H1 (cell line): ENCODE results near the gene MEF2A. TPM values are rescaled to one million over a fixed set of nuclear protein-coding genes. Genes with fewer than 3 reads are reported as not detected.

Experiments
- CTCF ChIA-PET: fragments of 300-600 bp; sonication (Branson Sonifier 250); formaldehyde crosslinking; loops from one replicate; lab custom pipeline; 2021; ENCODE audit not compliant: partially characterized antibody; lab: Charles Lee
- POLR2A ChIA-PET: fragments of 300-600 bp; sonication (Branson Sonifier 250); formaldehyde crosslinking; loops from one replicate; lab custom pipeline; 2021; ENCODE audit warnings: inconsistent platforms; ENCODE audit not compliant: partially characterized antibody; lab: Charles Lee
- DNase-seq, 2 experiments: peaks; one replicate each; pipeline versions ENCODE4 v3.0.0 to v3.0.0-alpha.2; 2010 to 2022; ENCODE audit warnings: low spot score in 2 of 2, low read depth in 1 of 2, mixed read lengths in 1 of 2
- FAIRE-seq: peaks from 2 replicates; lab custom pipeline; 2011; peaks lifted over from hg19 to GRCh38; lab: Jason Lieb, UNC
- H2AFZ ChIP-seq: 2 replicates; pipeline ENCODE4 v1.8.1; 2012; ENCODE audit warnings: low read length, inconsistent platforms
- H2AK5ac ChIP-seq: 2 replicates; pipeline ENCODE4 v1.6.1; 2013; ENCODE audit warnings: low read depth, low read length
- H2BK120ac ChIP-seq: replicated peaks from 2 replicates; pipeline ENCODE3; 2013; ENCODE audit warnings: low read depth, low read length, inconsistent platforms
- H2BK12ac ChIP-seq: 2 replicates; pipeline ENCODE4 v1.6.1; 2013; ENCODE audit warnings: low read depth, low read length
- H2BK15ac ChIP-seq: 2 replicates; pipeline ENCODE4 v1.6.1; 2013; ENCODE audit warnings: low read length
- H2BK20ac ChIP-seq: 2 replicates; pipeline ENCODE4 v1.6.1; 2013; ENCODE audit warnings: low read length
- H2BK5ac ChIP-seq: 2 replicates; pipeline ENCODE4 v1.6.1; 2013; ENCODE audit warnings: low read depth, low read length
- H3K14ac ChIP-seq: 2 replicates; pipeline ENCODE4 v1.6.1; 2013; ENCODE audit warnings: inconsistent platforms; ENCODE audit not compliant: insufficient read length
- H3K18ac ChIP-seq: 2 replicates; pipeline ENCODE4 v1.6.1; 2013; ENCODE audit warnings: low read length; ENCODE audit errors: extremely low read depth
- H3K23ac ChIP-seq: 2 replicates; pipeline ENCODE4 v1.6.1; 2013; ENCODE audit warnings: inconsistent platforms; ENCODE audit not compliant: insufficient read length
- H3K23me2 ChIP-seq: 2 replicates; pipeline ENCODE4 v1.6.1; 2013; ENCODE audit warnings: low read depth, low read length
- H3K27ac ChIP-seq: 2 replicates; pipeline ENCODE4 v1.6.1; 2011; ENCODE audit warnings: low read depth, low read length, inconsistent platforms
- H3K27me3 ChIP-seq, 4 experiments: replicated peaks in 1 of 4; 1 replicate in 1 of 4; 2 replicates in 3 of 4; pipeline versions ENCODE4 v1.6.1 to v1.8.1; 2011 to 2013; ENCODE audit warnings: low read length in 3 of 4, mild to moderate bottlenecking in 3 of 4, inconsistent platforms in 2 of 4, mixed read lengths in 2 of 4, moderate library complexity in 1 of 4; ENCODE audit not compliant: control insufficient read depth in 3 of 4, insufficient read depth in 3 of 4; ENCODE audit errors: extremely low read depth in 1 of 4
- H3K36me3 ChIP-seq, 4 experiments: 2 replicates each; pipeline versions ENCODE4 v1.6.1 to v1.8.1; 2011 to 2013; ENCODE audit warnings: mild to moderate bottlenecking in 4 of 4, low read length in 3 of 4, moderate library complexity in 2 of 4, control low read depth in 1 of 4, inconsistent platforms in 1 of 4; ENCODE audit not compliant: insufficient read depth in 4 of 4, control insufficient read depth in 2 of 4
- H3K4ac ChIP-seq: replicated peaks from 2 replicates; pipeline ENCODE3; 2013; ENCODE audit warnings: low read length, low read depth, mixed read lengths, inconsistent platforms; ENCODE audit not compliant: insufficient read length
- H3K4me1 ChIP-seq, 4 experiments: replicated peaks in 1 of 4; 1 replicate in 1 of 4; 2 replicates in 3 of 4; pipeline versions ENCODE4 v1.6.1 to v1.8.1; 2011 to 2013; ENCODE audit warnings: low read length in 3 of 4, inconsistent platforms in 2 of 4, mixed read lengths in 1 of 4; ENCODE audit not compliant: insufficient read depth in 4 of 4, control insufficient read depth in 3 of 4
- H3K4me2 ChIP-seq, 2 experiments: 2 replicates each; pipeline versions ENCODE4 v1.6.1 to v1.8.1; 2011 to 2013; ENCODE audit warnings: low read depth in 2 of 2, low read length in 2 of 2, control low read depth in 1 of 2, inconsistent platforms in 1 of 2, mild to moderate bottlenecking in 1 of 2; ENCODE audit not compliant: insufficient read depth in 1 of 2
- H3K4me3 ChIP-seq, 4 experiments: fragments of 200-600, 300-600 bp in 1 of 4; sonication (generic), shearing (Covaris generic), sonication (Bioruptor Twin) in 1 of 4; 2 replicates each; pipeline versions ENCODE4 v1.5.1 to v1.8.1; 2011 to 2016; ENCODE audit warnings: low read length in 4 of 4, low read depth in 3 of 4, control low read depth in 2 of 4, inconsistent platforms in 2 of 4, mild to moderate bottlenecking in 2 of 4, mixed read lengths in 1 of 4, moderate library complexity in 1 of 4; ENCODE audit not compliant: insufficient read depth in 2 of 4; ENCODE audit errors: extremely low read depth in 1 of 4
- H3K56ac ChIP-seq: replicated peaks from 2 replicates; pipeline ENCODE3; 2013; ENCODE audit warnings: low read depth, mild to moderate bottlenecking, mixed read lengths, low read length, inconsistent platforms; ENCODE audit not compliant: insufficient read length
- H3K79me1 ChIP-seq: 2 replicates; pipeline ENCODE4 v1.6.1; 2013; ENCODE audit warnings: low read depth, low read length, control low read depth
- H3K79me2 ChIP-seq, 2 experiments: 2 replicates each; pipeline versions ENCODE4 v1.6.1 to v1.8.1; 2012 to 2013; ENCODE audit warnings: low read length in 2 of 2, mild to moderate bottlenecking in 2 of 2, inconsistent platforms in 1 of 2; ENCODE audit not compliant: insufficient read depth in 2 of 2, control insufficient read depth in 1 of 2
- H3K9ac ChIP-seq, 4 experiments: replicated peaks in 1 of 4; 1 replicate in 1 of 4; 2 replicates in 3 of 4; pipeline versions ENCODE4 v1.6.1 to v1.8.1; 2011 to 2013; ENCODE audit warnings: low read depth in 3 of 4, low read length in 3 of 4, control low read depth in 2 of 4, mild to moderate bottlenecking in 2 of 4, moderate library complexity in 2 of 4, inconsistent platforms in 1 of 4; ENCODE audit errors: extremely low read depth in 1 of 4
- H3K9me3 ChIP-seq, 2 experiments: 2 replicates each; pipeline versions ENCODE4 v1.6.1 to v1.8.1; 2012 to 2013; ENCODE audit warnings: mild to moderate bottlenecking in 2 of 2, moderate library complexity in 2 of 2, control low read depth in 1 of 2, inconsistent platforms in 1 of 2, low read depth in 1 of 2, low read length in 1 of 2, mixed read lengths in 1 of 2; ENCODE audit not compliant: insufficient read depth in 2 of 2
- H4K20me1 ChIP-seq, 2 experiments: replicated peaks in 1 of 2; 2 replicates each; pipeline versions ENCODE3 to v1.8.1; 2011 to 2013; ENCODE audit warnings: inconsistent platforms in 2 of 2, low read length in 2 of 2, mild to moderate bottlenecking in 1 of 2; ENCODE audit not compliant: insufficient read depth in 2 of 2, control insufficient read depth in 1 of 2
- H4K5ac ChIP-seq: 2 replicates; pipeline ENCODE4 v1.6.1; 2013; ENCODE audit warnings: low read length, low read depth, mixed read lengths, inconsistent platforms; ENCODE audit not compliant: insufficient read length
- H4K8ac ChIP-seq: 2 replicates; pipeline ENCODE4 v1.8.0; 2013; ENCODE audit warnings: mild to moderate bottlenecking, moderate library complexity, low read length, inconsistent platforms; ENCODE audit not compliant: insufficient read depth; ENCODE audit errors: extremely low read depth
- H4K91ac ChIP-seq: replicated peaks from 2 replicates; pipeline ENCODE3; 2013; ENCODE audit warnings: low read length, mixed read lengths, inconsistent platforms; ENCODE audit not compliant: insufficient read length
- PHF8 ChIP-seq: fragments of 200-600 bp; sonication (generic); conservative IDR thresholded peaks from 2 replicates; pipeline ENCODE4 v1.7.1; 2012; ENCODE audit warnings: low read depth, mild to moderate bottlenecking, inconsistent platforms, low read length, moderate library complexity
- WGBS, 2 experiments: shearing (Covaris generic) in 1 of 2; methylation state at CpG; one replicate each; pipeline versions ENCODE4 v1.1.6 to v1.1.7; 2013 to 2015; ENCODE audit warnings: low lambda C conversion rate in 2 of 2, mixed read lengths in 2 of 2, inconsistent platforms in 1 of 2, low coverage in 1 of 2, missing lambda C conversion rate in 1 of 2; ENCODE audit not compliant: insufficient replicate concordance in 2 of 2, insufficient coverage in 1 of 2, insufficient read length in 1 of 2; ENCODE audit errors: extremely low coverage in 1 of 2, missing lambda C conversion rate in 1 of 2; 5-methylcytosine and 5-hydroxymethylcytosine counted together
- polyA plus RNA-seq, 7 experiments: library from polyadenylated mRNA; depleted of rRNA in 3 of 7; stranded (reverse) in 5 of 7; unstranded in 2 of 7; fragments of >200 nt in 5 of 7; fragments of 200-250 nt in 2 of 7; gene quantifications; 1 replicate in 5 of 7; 2 replicates in 1 of 7; 4 replicates in 1 of 7; pipeline versions ENCODE4 v1.2.1 to v1.2.3, GENCODE V29; 2011 to 2013; ENCODE audit warnings: missing spikeins in 2 of 7, mixed read lengths in 2 of 7
- total RNA-seq: library from RNA; stranded (reverse); fragmentation: NEBNext Ultra II Directional; extraction: Animal tissue kit (Norgen Biotek cat#: 25700); gene quantifications from 2 replicates; pipeline ENCODE4 v1.2.1, GENCODE V29; 2021

MEF2A gene
- total and polyA plus RNA-seq, 2 of the 8 experiments (the other 6 are each of a cell fraction or from before 2014, with no cell fraction given), result 15.6 to 22.5 TPM

DNA sequence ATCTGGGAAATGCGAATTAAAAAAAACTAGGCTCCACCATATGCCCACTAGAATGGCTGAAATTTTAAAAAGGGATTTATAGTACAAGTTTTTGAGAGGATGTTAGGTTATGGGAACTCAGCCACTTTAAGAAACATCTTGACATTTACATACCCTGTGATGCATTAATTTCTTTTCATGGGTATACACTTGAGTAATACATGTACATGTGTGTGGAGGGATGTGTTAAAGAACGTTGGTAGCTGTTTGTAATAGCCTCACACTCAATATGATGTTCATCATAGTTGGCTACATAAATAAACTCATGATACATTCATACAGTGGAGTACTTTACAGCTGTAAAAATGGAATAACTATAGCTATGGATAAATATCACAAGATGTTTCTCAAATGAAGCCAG lies 40.9 kb downstream of the MEF2A start:
- ChIA-PET POLR2A (no interaction called here), CTCF (interaction anchor here (0.6 kb wide), 1 partner anchor 97 kb away, joined by 3 read pairs; no protein-coding TSS in a partner anchor)
- Histone ChIP-seq H2BK15ac (no peak overlapping the region), H3K9ac (no peak overlapping the region), H3K18ac (no peak overlapping the region), H3K56ac (no peak overlapping the region), H3K4me2 (no peak overlapping the region), H2AK5ac (no peak overlapping the region), H3K23ac (no peak overlapping the region), H3K4me1 (peaks cover 0 to 8% (median 2%) of the 10 kb centered on the region in 4 experiments; a peak in 3 of 7 replicates), H2BK12ac (no peak overlapping the region), H4K5ac (no peak overlapping the region), H3K9me3 (no peaks in the 10 kb centered on the region), H3K27ac (no peak overlapping the region), H2AFZ (no peak overlapping the region), H3K14ac (no peak overlapping the region), H3K4me3 (no peak overlapping the region), H3K27me3 (no peaks in the 10 kb centered on the region), H2BK120ac (no peak overlapping the region), H4K20me1 (no peaks in the 10 kb centered on the region), H3K79me1 (peaks cover 2% of the 10 kb centered on the region; the same call in 1 of the 2 replicates), H2BK20ac (no peak overlapping the region), H3K4ac (no peak overlapping the region), H3K23me2 (no peaks in the 10 kb centered on the region; the same call in 1 of the 2 replicates), H2BK5ac (no peak overlapping the region), H4K91ac (no peak overlapping the region), H4K8ac (no peak overlapping the region), H3K79me2 (peaks cover 0 to 93% of the 10 kb centered on the region in 2 experiments; a peak in 3 of 4 replicates), H3K36me3 (no peaks in the 10 kb centered on the region)
- FAIRE-seq (no peak), DNase-seq (no peak)
- 86% methylated on average over 2 of the region's 2 CpGs; no CpG with 5 or more reads in 1 of the 2 experiments for WGBS, 2 experiments
- no peak for TF ChIP-seq PHF8
